Stimulated activated CD4-positive, alpha-beta T cell treated with anti-CD3 and anti-CD28 coated beads, Interleukin-15, amount 100 ng/mL, for 48 hours (primary cell): ENCODE results near the gene CCDC32.
"Not testable (repeated sequence)": the region's sequence is repeated elsewhere in the genome, so short reads cannot be mapped to it uniquely, and the experiment has no call there.

Experiments used
- DNase-seq, 2 donors: peaks; one replicate each; pipeline ENCODE4 v3.0.0-alpha.2; 2020; ENCODE audit warnings: low read depth in 2 of 2

The CCDC32 gene, protein sequence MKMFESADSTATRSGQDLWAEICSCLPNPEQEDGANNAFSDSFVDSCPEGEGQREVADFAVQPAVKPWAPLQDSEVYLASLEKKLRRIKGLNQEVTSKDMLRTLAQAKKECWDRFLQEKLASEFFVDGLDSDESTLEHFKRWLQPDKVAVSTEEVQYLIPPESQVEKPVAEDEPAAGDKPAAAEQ

GRCh38 chr15:40564591-40565332 is at the start of gene CCDC32:
Gene CCDC32 (minus strand): TSS chr15:40565042. CDS start chr15:40563015, 2,027 bp downstream.
- DNase-seq = peak; percentile 94 to 95

DNA sequence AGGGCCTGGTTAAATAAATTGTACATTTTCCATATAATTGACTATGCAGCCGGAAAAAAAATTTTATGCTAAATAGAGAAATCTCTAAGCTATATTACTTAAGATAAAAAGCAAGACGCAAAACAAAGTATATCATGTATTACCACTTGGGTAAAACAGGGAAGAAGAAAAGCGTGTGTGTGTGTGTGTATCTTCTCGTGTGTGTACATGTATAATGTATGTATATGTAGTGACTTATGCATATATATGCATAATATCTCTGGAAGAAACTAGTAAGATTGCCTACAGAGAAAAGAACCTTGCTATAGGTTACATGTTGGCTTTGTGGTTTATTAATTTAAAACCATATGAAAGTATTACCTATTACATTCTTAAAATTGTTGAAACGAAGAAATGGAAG is 48.2 kb upstream of the CCDC32 start:
- DNase-seq = no peak

DNA sequence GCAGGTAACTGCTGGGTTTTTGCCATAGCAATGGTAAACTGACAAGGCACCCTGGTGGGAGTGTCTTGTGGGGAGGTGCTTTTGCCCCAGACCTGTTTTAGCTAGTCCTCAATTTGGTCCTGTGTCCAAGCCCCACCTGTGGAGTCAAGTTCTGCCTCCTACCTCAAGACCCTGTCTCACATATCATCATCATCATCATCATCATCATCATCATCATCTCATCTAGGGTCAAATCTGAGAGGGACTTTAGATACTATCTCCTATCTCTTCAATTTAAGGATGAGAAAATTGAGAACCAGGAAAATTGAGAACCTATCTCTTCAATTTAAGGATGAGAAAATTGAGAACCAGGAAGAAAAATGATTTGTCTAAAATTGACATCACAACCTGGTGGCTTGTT is 39.1 kb upstream of the CCDC32 start:
- no peak for DNase-seq

DNA sequence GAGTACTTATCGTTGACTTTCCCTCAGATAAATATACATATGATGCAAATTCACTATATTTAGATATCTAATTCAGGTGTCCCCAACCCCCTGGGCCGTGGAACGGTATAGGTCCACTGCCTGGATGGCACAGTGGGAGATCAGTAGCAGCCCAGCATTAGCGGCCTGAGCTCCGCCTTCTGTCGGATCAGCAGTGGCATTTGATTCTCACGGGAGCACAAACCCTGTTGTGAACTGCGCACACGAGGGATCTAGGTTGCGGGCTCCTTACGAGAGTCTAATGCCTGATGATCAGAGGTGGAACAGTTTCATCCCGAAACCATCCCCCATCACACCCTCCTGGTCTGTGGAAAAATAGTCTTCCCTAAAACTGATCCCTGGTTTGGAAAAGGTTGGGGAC is 36.1 kb upstream of the CCDC32 start:
- no peak for DNase-seq

- DNase-seq = no peak
Observed at GRCh38 chr15:40598672-40599071, 33.8 kb upstream of the CCDC32 start.

- DNase-seq = no peak
Observed at GRCh38 chr15:40598126-40598525, 33.3 kb upstream of the CCDC32 start.

GRCh38 chr15:40597024-40597423 is 32.2 kb upstream of the CCDC32 start:
- DNase-seq = no peak

DNA sequence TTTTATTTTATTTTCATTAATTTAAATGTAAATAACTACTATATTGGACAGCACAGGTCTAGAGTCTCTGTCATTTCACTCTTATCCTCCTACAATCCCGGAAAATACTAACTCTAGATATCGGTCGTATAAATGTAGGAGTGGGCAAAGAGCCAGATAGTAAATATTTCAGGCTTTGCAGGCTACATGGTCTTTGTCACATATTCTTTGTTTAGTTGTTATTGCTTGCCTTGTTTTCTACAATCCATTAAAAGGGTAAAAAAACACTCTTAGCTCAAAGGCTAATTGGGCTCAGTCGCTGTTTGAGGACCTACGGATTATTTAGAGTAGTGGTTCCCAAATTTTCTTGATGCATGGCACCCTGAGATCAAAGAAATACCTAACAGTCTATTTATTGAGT is 30.9 kb upstream of the CCDC32 start:
- DNase-seq = no peak

GRCh38 chr15:40595219-40595618 is 30.4 kb upstream of the CCDC32 start:
- no peak for DNase-seq

- DNase-seq = peak in 1 of 2 donors; percentile 30
Observed at GRCh38 chr15:40594429-40594836, 29.6 kb upstream of the CCDC32 start.

GRCh38 chr15:40593588-40594428 is 29.0 kb upstream of the CCDC32 start, which contains the start of gene KNL1:
Gene KNL1 (plus strand): TSS chr15:40594249. CDS start chr15:40602932, 8,683 bp downstream.
- DNase-seq = peak; percentile 81 to 84

DNA sequence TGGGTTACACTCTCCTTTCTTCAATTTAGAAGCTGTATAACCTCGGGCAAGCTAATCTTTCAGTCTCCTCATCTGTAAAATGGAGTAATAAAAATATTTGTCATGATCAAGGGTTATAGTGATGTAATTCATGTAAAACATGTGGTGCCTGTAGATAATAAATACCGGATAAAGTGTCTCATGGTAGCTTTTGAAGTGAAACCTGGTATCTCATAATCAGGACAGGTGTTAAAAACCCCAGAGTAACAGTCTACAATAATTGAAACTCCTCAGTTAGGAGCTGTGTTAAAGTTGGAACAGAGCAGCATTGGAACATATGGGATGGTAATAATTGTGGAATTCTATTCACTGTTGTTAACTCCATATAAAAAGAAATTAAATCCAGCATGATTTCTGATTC is 28.3 kb upstream of the CCDC32 start:
- DNase-seq = no peak

GRCh38 chr15:40591389-40591788 is 26.5 kb upstream of the CCDC32 start:
- DNase-seq = no peak

GRCh38 chr15:40590667-40591050 is 25.8 kb upstream of the CCDC32 start:
- DNase-seq = no peak

GRCh38 chr15:40584191-40584590 is 19.3 kb upstream of the CCDC32 start:
- no peak for DNase-seq

GRCh38 chr15:40582726-40583246 is 17.9 kb upstream of the CCDC32 start:
- DNase-seq = no peak

DNA sequence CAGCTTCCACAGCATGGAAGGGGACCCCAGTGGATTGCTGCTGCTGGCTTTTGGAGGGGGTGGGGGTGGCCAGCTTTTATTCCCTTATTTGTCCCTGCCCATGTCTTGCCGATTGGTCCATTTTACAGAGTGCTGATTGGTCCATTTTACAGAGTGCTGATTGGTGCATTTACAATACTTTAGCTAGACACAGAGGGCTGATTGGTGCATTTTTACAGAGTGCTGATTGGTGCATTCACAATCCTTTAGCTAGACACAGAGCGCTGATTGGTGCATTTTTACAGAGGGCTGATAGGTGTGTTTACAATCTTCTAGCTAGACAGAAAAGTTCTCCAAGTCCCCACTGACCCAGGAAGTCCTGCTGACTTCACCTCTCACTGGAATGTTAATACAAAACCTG is 17.0 kb upstream of the CCDC32 start:
- DNase-seq = not testable (repeated sequence)

DNA sequence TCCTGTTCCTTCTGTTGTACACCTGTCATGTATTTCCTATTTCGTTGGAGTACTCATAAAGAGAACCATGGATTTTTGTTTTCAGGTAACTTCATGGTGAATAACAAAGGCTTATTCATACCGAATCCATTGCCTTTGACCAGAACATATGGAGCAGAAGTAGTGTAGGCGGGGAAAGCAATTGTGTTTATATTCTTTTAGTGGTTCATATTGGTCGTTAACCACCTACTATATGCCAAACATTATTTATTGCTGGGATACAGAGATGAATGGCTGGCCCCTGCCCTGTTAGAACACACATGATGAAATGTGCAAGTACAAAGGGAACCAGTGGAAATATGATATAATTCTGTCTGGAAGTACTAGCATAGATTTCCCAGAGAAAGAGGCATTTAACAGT is 14.1 kb upstream of the CCDC32 start:
- DNase-seq = no peak

- not testable (repeated sequence) for DNase-seq
Observed at GRCh38 chr15:40576914-40577313, 12.1 kb upstream of the CCDC32 start.

- DNase-seq = no peak
Observed at GRCh38 chr15:40575113-40575512, 10.3 kb upstream of the CCDC32 start.

DNA sequence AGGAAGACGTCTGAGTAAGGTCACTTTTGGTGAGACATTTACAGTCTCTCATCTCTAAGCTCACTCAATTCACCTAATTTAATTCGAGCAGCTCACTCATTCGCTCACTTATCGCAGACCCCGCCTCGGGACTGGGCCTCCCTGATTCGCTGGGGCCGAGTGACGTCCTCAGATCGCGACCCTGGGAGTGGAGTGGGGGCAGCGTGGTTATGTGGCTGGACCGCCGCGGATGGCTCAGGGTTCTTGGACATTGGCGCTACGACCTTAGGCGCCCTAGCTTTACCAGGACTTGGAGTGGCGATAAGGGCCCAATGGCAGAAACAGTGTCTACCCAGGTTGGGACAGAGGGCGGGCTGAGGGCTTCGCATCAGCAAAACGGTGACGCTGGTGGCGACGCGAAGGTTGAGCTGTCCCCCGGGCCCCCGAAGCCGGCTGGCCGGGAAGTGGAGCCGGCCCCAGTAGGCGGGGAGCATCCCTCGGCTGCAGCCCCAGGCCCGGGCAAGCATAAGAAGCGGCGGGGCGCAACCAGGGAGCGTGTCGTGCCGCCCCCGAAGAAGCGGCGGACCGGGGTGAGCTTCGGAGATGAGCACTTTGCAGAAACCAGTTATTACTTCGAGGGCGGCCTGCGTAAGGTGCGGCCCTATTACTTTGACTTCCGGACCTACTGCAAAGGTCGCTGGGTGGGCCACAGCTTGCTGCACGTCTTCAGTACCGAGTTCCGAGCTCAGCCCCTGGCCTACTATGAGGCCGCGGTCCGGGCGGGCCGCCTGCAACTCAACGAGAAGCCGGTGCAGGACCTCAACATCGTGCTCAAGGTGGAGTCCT is 4.5 kb upstream of the CCDC32 start, which contains the start of gene RPUSD2:
Gene RPUSD2, plus strand, starts transcription at position 171 of the 825 bp plus-strand sequence. Its CDS starts 39 bp downstream, at position 210.
- peak; percentile 86 to 93 for DNase-seq
